ENCODE results near the gene NEK10. TPM values are rescaled to one million over a fixed set of nuclear protein-coding genes. Genes with fewer than 3 reads are reported as not detected.

NEK10 gene
- total RNA-seq, 1 experiment from 2014 or later = 2.8 TPM

DNA sequence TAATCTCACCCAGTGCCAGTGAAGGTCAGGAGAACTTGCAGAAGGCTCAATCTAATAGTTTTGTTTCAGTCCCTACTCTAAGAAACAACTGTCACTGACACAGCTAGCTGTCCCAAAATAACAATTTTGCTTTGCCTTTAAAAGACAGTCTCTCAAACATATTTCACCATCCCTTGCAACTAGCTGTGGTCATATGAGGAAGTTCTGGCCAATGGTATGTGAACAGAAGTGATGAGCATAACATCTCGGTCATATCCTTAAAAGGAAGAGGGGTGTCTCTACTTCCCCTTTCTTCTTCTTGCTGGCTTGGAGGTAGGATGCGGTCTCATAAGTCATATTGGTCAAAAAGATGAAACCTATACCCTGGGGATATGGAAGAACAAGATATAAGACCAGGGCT is 198.1 kb downstream of the NEK10 start:
- DNase-seq (ENCODE audit: low spot score) = no peak

DNA sequence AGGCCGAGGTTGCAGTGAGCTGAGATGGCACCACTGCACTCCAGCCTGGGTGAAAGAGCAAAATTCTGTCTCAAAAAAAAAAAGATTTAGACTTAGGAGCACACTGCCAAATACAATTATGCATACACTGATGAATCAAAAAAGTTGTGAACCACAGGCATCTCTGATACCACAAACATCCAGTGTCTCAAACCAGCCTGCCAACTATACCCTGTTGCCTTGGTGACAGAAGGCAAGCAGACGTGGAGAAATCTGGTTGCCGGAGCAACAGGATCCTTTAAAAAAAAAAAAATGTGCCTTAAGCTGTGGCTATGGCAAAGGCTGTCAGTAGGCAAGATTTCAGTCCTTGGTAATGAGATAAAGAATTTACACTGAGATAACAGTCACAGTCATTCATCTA is 202.3 kb downstream of the NEK10 start:
- peak; percentile 68 for DNase-seq (ENCODE audit: low spot score)

DNA sequence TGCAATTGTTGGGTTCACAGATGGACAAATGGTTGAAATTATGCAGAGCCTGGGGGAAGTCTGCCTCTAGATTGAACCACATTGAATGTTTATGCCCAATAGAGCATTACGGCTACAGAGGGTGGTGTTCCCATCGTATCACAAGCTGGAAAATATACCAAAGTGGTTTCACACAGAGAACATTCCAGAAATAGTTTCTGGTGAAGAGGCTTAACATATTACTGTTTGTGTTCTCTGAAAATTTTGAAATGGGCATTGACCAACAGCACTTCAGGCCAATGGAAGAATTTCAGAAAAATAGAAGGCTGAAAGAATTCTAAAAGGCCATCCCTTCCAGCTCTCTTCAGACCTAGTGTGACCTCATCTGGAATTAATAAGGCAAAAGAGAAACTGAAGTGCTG is 203.9 kb downstream of the NEK10 start:
- DNase-seq (ENCODE audit: low spot score) = no peak

DNA sequence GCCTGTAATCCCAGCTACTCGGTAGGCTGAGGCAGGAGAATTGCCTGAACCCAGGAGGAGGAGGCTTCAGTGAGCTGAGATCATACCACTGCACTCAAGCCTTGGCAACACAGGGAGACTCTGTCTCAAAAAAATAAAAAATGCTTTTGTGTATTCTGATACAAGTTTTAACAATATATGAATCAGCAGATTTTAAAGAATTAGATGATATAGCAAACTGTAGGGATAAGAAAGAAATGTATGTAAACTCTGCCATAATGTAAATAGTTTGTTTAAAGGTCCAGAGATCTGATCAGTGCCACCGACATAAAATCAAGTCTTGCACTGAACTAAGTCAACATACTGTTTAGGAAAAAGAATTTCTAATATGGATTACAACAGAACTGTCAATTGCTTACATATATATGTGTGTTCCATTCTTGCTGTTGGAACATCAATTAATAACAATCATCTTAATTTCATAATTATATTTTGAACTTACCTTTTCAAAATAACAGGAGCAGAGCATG is 208.3 kb downstream of the NEK10 start:
- no peak for DNase-seq (ENCODE audit: low spot score)

DNA sequence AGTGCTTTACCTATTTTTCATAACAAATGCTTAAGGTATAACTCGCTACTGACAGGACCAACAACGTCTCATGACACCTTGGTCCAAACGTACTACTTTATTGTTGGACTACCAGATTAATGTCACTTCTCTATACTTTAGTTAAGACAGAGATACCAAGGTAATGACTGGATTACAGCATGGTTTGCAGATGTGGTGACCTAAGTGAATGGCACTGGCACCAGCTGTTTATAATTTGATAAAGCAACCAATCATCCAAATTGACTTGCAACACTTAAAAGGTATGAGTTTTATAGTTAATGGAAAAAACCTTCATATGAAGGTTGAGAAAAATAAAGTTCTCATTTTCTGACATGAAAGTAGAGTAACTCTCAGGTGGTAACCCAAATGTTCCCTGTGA is 209.0 kb downstream of the NEK10 start:
- no peak for DNase-seq (ENCODE audit: low spot score)

DNA sequence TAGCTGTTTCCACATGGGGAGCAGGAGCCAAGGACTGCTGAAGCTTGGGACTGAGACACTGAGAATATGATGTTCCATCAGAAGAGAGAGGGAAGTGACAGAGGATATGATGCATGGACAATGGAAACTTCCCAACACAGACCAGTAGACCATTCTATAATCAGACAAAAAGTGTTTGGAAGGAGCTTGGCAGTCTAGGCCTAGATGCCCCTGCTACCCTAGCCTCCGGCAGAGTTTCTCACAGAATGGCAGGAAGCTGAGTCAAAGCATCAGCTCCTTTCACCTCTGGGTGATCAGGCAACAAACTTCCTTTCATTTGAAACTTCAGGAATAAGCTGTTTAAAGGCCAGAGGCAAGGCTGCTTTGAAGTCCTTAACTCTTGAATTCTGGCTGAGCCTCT is 222.0 kb downstream of the NEK10 start:
- DNase-seq (ENCODE audit: low spot score) = no peak

DNA sequence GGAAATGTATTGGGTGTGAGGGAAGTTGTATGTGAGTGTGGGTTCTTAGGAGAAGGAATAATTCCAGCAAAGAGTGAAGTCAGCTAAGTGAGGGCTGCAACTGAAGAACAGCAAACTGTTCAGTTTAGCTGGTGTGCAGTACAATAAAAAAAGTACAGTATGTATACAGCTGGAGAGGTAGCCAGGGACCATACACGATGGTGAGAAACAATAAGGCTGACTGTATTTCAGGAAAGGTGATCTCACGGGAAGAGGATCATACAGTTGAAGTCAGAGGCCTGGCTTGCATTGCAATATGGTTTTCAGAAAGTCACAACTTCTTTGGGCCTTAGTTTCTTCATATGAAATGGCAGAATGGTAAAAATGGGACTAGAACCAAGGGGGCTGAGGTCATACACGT is 222.4 kb downstream of the NEK10 start:
- no peak for DNase-seq (ENCODE audit: low spot score)

DNA sequence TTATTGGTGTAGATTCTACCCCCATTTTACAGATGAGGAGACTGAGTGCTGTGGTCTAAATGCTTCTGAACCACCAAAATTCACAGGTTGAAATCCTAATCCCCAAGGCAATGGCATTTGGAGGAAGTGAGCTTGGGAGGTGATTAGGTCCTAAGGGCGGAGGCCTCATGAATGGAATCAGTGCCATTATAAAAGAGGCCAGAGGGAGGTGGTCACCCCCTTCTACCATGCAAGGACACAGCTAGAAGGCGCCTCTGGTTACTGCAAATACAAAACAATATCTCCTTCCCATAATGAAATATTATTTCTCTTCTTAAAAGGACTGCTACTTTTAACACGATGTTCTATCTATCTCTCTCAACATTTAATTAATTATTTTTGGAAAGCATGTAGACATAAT is 223.5 kb downstream of the NEK10 start:
- no peak for DNase-seq (ENCODE audit: low spot score)

DNA sequence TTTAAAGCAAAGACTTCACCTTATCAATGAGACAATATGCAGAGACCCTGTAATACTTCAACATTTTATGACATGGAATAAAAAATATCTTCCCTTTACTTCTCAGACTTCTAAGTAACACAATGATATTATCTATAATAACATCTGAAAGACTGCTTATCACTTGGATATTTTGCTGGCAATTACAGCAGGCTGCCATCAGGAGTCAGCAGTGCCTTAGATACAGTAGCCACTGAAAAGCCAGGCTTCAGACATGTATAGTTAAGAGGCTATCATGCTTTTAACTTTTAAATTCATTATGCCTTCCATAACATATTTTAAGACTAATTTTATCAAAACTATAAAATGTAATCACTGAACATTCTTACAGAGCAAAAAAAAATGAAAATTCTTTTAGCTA is 227.5 kb downstream of the NEK10 start:
- peak; percentile 25 for DNase-seq (ENCODE audit: low spot score)

DNA sequence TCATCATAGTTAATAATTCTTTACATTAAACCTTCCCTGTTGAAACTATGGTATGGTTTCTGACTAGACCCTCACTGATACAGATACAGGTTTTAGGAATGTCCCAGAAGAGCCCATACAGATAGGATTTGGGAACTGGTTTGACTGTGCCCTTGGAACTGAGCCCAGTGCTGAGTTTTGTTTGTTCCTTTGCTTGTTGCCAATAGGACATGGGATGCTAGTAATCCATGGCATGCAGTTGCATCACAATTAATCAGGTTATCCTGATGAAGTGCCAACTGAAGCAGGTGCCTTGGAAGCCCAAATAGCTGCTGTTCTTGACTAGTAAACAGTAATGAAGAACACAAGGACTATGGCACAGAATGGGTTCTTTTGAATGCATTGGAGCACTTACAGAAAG is 230.6 kb downstream of the NEK10 start:
- no peak for DNase-seq (ENCODE audit: low spot score)

DNA sequence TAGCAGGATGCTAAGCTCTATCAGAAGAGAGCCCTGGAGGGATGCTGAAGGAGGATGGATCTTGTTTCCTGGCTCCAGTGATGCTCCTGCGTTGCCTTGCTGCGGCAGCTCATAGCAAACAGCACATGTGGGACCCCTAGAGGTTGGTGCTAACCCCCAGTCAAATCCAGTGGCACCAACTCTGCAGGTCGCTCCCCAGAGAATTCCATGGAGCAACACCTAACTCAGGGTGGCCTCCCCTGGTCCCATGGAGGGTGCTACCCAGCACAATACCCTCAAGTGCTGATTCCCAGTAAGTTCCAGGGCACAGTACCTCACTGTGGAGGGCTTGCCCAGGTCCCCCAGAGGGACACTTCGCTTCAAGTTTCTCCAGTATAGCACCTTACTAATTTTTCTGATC is 231.2 kb downstream of the NEK10 start:
- no peak for DNase-seq (ENCODE audit: low spot score)

DNA sequence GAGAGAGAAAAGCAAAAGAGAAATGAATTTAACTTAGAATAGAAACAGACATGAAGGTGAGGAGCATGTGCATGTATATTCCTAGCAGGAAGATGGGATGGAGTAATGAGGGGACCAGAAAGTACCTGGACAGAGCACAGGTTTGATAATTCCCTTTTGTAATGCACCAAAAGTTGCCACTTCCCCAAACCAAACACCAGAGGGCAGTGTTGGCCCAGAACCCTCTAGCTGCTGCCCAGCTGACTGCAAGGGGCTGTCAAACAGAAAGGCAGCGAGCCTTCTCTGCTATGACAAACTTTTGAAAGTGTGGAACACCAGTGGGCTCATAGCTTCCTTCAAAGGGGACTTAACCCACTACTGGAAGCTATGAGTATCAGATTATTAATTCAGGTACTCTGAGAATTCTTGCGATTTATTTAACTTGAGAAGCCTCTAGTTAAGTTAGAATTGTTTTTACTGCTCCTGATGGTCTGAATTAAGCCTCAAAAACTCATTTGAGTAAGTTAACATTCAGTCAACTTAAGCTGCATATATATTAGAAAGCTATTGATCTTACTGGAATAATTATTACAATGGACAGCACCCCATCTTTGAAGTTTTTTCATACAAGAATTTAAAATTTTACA is 234.9 kb downstream of the NEK10 start:
- peak; percentile 91 for DNase-seq (ENCODE audit: low spot score)

DNA sequence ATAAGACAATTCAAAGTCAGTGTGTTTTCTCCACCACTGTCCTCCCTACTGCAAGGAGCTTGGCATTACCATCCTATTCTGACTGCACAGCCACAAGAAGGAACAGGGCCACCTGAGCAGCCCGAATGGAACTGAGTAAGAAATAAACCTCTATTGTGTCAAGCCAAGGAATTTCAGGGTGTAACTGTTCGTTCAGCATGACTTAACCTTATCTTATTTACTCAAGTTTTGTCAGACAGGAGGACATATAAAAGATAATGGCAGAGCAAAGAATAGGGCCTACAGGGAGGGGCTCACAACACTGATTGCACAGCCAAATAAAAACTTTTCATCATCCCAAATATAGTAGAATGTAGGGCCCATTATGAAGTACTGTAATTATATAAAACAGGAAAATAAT is 236.1 kb downstream of the NEK10 start:
- no peak for DNase-seq (ENCODE audit: low spot score)

DNA sequence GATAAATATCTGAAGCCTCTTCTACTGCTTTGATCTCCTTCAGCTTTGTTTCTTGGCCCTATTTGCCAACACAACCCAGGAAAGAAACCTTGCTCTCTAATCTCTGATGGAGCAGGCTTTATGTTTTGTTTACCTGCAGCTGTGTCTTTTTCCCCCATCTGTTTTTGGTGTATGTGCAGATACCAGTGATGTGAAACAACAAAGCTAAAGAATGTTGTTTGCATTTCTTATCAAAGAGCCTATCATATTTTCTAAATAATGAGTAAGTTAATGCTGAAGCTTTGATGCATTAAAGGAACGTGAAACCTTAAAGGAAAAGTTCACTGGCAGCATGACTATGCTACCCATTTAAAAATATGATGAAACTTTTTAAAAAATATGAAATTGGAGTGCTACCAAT is 238.4 kb downstream of the NEK10 start:
- no peak for DNase-seq (ENCODE audit: low spot score)

DNA sequence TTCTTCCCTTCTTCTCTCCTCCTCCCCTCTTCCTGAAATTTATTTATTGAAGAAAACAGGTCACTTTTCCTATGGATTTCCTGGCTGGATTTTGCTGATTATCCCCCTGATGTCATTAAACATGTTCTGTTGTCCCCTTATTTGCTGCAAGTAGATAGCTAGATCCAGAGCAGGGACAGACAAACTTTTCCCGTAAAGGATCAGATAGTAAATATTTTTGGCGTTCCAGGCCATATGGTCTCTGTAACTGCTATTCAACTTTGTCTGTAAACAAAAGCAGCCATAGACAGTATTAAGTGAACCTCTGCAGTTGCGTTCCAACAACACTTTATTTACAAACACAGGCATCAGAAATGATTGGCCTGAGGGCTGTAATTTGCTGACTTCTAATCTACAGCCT is 241.3 kb downstream of the NEK10 start:
- DNase-seq (ENCODE audit: low spot score) = no peak

DNA sequence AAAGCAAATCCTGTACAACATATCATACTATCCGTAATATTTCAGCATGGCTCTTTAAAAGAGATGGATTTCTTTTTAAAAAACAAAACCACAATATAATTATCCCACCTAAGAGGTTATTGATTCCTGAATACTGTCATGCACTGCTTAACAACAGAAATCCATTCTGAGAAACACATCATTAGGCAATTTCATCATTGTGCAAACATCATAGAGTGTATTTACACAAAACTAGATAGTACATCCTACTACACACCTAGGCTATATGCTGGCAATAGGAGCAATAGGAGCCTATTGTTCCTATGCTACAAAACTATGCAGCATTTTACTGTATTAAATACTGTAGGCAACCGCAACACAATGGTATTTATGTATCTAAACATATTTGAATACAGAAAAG is 242.0 kb downstream of the NEK10 start:
- no peak for DNase-seq (ENCODE audit: low spot score)

DNA sequence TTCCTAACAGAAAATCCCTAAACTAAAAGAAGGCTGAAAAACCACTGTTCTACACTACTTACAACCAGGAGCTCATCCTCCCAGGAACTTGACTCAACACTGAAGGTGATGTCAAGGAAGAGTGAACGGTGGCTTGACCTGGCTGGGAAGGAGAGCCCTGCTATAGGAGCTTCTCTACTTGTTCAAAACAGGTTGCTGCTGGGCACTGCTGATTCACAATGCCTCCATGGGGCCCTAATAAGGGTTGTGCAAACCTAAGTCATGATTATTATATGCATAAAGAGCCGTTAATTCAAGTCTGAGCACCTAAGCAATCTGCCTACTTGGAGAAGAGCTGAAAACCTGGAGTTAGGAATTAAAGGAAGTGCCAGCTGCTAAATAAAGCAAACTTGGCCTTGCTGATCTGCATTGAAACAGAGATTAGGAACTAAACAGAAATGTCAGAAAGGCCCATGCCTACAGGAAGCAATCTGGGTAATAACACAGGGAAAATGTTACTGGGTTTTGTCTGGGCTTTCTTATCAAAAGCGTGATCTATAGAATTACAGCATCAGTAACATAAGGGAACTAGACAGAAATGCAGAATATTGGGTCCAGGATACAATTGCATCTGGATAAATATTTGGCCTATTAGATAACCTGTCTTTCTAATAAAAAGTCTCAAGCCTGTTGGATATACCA is 243.2 kb downstream of the NEK10 start:
- no peak for DNase-seq (ENCODE audit: low spot score)

DNA sequence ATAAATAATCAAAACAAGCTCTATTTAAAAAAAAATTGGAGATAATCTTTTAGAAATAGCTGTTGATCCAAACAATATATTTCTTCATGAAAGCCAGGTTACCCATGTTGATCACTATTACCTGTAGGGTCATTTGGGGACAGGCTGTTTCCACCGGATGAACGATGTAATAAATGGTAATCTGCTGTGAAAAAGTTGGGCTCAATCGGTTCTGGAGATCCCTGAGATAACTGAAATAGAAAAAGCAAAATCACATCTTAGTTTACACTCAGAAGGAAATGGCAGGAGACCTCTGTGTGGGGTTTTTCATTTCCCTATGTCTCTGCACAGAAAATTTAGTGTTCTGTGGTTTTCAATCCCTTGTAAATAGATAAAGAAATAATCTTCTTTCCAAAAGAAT is 249.5 kb downstream of the NEK10 start:
- DNase-seq (ENCODE audit: low spot score) = no peak

DNA sequence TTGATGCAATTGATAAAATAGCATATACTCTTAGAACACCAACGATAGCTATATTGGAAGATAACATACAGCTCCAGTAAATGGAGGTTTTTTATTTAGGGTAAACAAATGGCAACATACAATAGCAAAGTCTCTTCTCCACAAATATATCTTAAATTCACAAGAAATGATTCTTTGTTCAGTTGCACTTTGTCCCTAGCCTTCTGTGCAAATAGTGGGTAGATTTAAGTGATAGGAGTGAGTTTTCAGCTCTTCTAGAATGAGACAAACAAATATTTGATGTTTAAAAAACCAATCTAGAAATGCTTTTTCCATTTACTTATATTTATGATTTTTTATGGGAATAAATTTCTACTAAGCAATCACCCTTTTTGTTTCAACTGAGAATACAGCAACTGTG is 253.8 kb downstream of the NEK10 start:
- no peak for DNase-seq (ENCODE audit: low spot score)

DNA sequence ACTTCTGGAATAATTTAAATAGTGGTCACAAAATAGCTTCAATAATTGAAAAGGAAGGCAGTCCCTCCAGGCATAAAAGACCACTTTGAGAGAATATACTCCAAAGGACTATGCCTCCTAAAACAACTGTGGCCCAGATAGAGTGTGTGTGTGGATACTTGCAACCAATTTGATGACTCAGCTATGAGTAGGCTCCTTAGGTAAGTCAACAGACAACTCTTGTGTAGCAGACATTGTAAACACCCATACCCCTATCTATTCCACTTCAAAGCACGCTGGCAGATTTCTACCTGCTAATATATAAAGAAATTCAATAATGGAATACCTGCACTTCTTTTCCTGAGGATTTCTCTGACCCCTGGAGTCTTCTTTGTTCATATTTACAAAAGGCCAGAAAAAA is 254.5 kb downstream of the NEK10 start:
- no peak for DNase-seq (ENCODE audit: low spot score)

DNA sequence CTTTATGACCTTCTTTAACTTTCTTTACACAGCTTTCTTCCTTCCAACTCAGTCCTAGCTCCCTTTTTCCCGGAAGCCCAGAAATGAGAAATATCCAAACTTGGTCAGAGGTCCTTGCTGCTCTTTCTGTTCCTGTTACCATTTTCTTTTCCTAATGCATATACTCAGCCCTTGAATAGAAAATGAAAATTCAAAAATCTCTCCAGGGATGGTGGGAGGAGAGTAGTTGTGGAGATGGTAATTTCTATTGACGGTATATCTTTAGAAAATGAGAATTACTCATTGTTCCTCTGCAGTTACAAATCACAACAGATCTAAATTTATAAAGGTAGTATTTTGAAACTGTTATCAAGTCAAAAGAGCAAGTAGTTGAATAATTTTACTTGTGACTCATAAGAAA is 255.1 kb downstream of the NEK10 start:
- no peak for DNase-seq (ENCODE audit: low spot score)

DNA sequence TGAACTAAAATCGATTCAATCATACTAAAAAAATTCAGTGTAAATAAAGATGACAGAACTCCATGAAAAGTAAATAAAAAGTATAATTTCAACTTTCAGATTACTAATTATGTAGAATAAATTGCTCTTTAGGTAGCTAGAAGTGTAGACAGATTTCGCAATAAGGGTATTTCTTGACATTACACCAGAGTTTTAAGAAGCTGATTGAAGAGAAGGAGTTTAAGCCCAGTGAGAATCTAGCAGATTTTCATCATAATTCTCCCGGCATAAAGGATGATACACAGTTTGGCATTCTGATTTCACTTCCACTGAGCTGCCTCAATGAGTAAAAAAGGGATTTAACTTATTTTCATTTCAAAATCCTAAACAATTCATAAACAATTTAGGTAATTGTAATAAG is 259.2 kb downstream of the NEK10 start:
- no peak for DNase-seq (ENCODE audit: low spot score)

DNA sequence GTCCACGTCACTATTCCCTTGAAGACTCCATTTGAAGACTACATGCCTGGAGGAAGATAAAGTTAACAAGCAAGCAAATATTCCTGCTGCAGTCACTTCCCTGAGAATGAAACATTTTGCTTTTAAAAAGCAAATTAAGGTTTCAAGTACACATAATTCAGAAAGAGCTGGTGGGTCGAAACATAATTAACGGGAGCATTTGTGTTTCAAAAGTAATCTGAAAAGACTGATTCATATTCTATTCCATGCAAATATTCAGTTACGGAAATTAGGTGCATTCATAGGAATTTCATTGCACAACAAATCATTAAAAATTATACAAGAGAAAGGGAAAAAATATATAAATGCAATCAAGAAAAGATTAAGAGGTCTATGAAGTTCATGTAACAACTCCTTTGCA is 260.9 kb downstream of the NEK10 start:
- no peak for DNase-seq (ENCODE audit: low spot score)

DNA sequence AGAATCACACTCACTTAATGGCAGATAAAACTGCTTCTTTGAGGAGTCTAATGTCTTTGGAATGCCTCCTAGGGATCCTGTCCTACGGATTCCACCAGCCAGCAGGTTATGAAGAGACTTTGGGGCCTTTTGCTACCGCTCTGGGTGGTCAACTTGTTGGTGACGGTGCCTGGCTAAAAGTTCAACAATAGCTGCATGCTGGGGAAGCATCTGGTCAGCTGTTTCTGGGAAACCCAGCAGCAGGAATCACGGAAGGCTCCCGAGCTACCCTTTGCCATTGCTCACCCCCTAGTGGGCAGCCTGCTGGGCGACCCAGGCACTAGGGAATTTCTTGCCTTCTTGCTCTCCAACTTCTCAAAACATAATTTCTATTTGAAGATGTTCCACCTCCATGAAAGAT is 263.3 kb downstream of the NEK10 start:
- DNase-seq (ENCODE audit: low spot score) = no peak
